Type B pancreatic cell (in vitro differentiated cells): ENCODE measurements around the gene DNAJB9. TPM values are rescaled to one million over a fixed set of nuclear protein-coding genes. Genes with fewer than 3 reads are reported as not detected.
"Not testable (repeated sequence)": the region's sequence is repeated elsewhere in the genome, so short reads cannot be mapped to it uniquely, and the experiment has no call there.

Experiments used
- DNase-seq: peaks from one replicate; pipeline ENCODE4 v3.0.0; 2021; ENCODE audit warnings: mixed read lengths; ENCODE audit not compliant: unreplicated experiment; ENCODE audit errors: extremely low spot score
- H3K27ac Mint-ChIP-seq: 2 replicates; pipeline ENCODE4 v1.8.0; 2021; ENCODE audit warnings: mild to moderate bottlenecking, mixed read lengths
- H3K27me3 Mint-ChIP-seq: 2 replicates; pipeline ENCODE4 v1.8.0; 2021; ENCODE audit warnings: mixed read lengths
- H3K36me3 Mint-ChIP-seq: 2 replicates; pipeline ENCODE4 v1.8.0; 2021; ENCODE audit warnings: mixed read lengths
- H3K4me1 Mint-ChIP-seq: one replicate; pipeline ENCODE4 v1.8.0; 2021; ENCODE audit warnings: mixed read lengths; ENCODE audit not compliant: unreplicated experiment
- H3K4me3 Mint-ChIP-seq: 2 replicates; pipeline ENCODE4 v1.8.0; 2021; ENCODE audit warnings: mild to moderate bottlenecking, mixed read lengths
- H3K9me3 Mint-ChIP-seq: 2 replicates; pipeline ENCODE4 v1.8.0; 2021; ENCODE audit warnings: mixed read lengths
- CTCF ChIP-seq: fragments of 200-600 bp; sonication (generic); conservative IDR thresholded peaks from 2 replicates; pipeline ENCODE4 v1.5.0; 2021; ENCODE audit warnings: antibody characterized with exemption, mild to moderate bottlenecking
- total RNA-seq: library from RNA; stranded (reverse); gene quantifications from 2 replicates; pipeline ENCODE4 v1.2.1, GENCODE V29; 2021; ENCODE audit warnings: low replicate concordance

Gene DNAJB9
- total RNA-seq, 1 donor from 2014 or later = 21.5 TPM

DNA sequence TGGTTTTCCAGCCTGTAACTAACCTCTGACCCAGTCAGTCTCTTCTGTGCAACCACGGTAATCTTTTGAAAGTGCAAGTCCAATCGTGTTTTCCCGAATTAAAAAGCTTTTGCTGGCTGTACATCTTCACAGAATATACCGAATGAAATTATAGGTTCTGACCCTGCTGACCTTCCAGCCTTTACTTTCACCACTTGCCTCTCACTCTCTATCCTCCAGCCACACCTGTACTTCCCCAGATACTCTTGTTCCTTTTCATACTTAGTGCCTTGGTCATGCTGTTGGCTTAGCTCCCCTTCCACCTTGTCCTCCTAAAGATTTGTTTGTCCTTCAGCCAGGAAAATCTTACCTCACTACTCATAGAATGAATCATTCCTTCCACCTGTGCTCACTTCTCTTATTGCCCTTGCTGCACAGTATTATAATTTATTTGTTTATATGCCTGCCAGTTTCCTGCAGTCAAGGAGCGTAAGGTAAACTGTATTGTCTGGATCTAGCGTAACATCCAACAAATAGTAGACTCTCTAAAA is 41.4 kb upstream of the DNAJB9 start:
- Mint-ChIP-seq H3K4me3 (peak overlapping the region; percentile 60), H3K27ac (peak overlapping the region; percentile 71)

DNA sequence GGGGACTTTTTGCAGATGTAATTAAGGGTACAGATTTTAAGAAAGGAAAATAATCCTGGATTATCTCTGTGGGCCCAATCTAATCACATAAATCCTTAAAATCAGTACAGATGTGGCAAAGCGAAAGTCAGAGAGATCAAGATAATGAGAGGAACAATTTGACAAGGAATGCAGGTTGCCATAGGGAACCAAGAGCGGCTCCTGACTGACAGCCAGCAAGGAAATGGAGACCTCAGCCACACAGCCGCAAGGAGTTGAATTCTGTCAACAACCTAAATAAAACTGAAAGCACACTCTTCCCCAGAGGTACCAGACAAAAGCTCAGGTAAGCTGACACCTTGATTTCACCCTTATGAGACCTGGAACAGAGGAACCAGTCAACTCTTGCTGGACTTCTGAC is 40.3 kb upstream of the DNAJB9 start:
- no peak for TF ChIP-seq CTCF
- H3K4me1 Mint-ChIP-seq = peaks cover 8% of the 10 kb centered on the region

More for the DNA sequence above, 41.4 kb upstream of the DNAJB9 start:
- Mint-ChIP-seq H3K36me3 (no peaks in the 10 kb centered on the region), H3K9me3 (no peaks in the 10 kb centered on the region), H3K27me3 (no peaks in the 10 kb centered on the region), H3K4me1 (peaks cover 18% of the 10 kb centered on the region)
- TF ChIP-seq CTCF = no peak
- no peak for DNase-seq

GRCh38 chr7:108533712-108534111 is 36.0 kb upstream of the DNAJB9 start:
- no peak overlapping the region for H3K27ac Mint-ChIP-seq
- no peak overlapping the region for H3K4me3 Mint-ChIP-seq
- TF ChIP-seq CTCF = no peak
- no peaks in the 10 kb centered on the region for H3K9me3 Mint-ChIP-seq
- H3K36me3 Mint-ChIP-seq = no peaks in the 10 kb centered on the region
- no peaks in the 10 kb centered on the region for H3K4me1 Mint-ChIP-seq
- DNase-seq = no peak
- peaks cover 3% of the 10 kb centered on the region for H3K27me3 Mint-ChIP-seq

More for the DNA sequence above, 40.3 kb upstream of the DNAJB9 start:
- Mint-ChIP-seq H3K36me3 (no peaks in the 10 kb centered on the region), H3K4me3 (no peak overlapping the region), H3K27ac (peak overlapping the region; percentile 63), H3K9me3 (no peaks in the 10 kb centered on the region), H3K27me3 (no peaks in the 10 kb centered on the region)
- DNase-seq = no peak

DNA sequence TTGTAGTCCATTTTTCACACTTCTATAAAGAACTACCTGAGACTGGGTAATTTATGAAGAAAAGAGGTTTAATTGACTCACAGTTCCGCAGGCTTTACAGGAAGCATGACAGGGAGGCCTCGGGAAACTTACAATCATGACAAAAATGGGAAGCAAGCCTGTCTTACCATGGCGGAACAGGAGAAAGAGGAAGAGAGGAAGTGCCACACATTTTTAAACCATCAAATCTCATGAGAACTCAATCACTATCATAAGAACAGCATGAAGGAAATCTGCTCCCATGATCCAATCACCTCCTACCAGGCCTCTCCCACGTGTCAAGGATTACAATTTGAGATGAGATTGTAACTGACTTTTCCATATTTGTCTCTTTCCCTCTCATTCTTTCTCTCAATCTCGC is 34.4 kb upstream of the DNAJB9 start:
- H3K4me3 Mint-ChIP-seq = no peak overlapping the region
- no peak overlapping the region for H3K27ac Mint-ChIP-seq
- no peaks in the 10 kb centered on the region for H3K36me3 Mint-ChIP-seq
- H3K27me3 Mint-ChIP-seq = peaks cover 3% of the 10 kb centered on the region
- H3K9me3 Mint-ChIP-seq = no peaks in the 10 kb centered on the region
- no peak for TF ChIP-seq CTCF
- H3K4me1 Mint-ChIP-seq = no peaks in the 10 kb centered on the region
- DNase-seq = no peak

- Mint-ChIP-seq H3K27ac (no peak overlapping the region), H3K9me3 (no peaks in the 10 kb centered on the region), H3K27me3 (peaks cover 3% of the 10 kb centered on the region), H3K4me3 (no peak overlapping the region), H3K36me3 (no peaks in the 10 kb centered on the region), H3K4me1 (no peaks in the 10 kb centered on the region)
- no peak for DNase-seq
- TF ChIP-seq CTCF = no peak
Observed at GRCh38 chr7:108535744-108536143, 33.9 kb upstream of the DNAJB9 start.

- Mint-ChIP-seq H3K36me3 (no peaks in the 10 kb centered on the region), H3K27ac (no peak overlapping the region), H3K27me3 (peaks cover 3% of the 10 kb centered on the region), H3K9me3 (no peaks in the 10 kb centered on the region), H3K4me3 (no peak overlapping the region), H3K4me1 (no peaks in the 10 kb centered on the region)
- DNase-seq = no peak
- TF ChIP-seq CTCF = no peak
Observed at GRCh38 chr7:108537229-108537628, 32.4 kb upstream of the DNAJB9 start.

GRCh38 chr7:108538236-108538635 is 31.4 kb upstream of the DNAJB9 start:
- not testable (repeated sequence) for H3K27ac Mint-ChIP-seq, DNase-seq, H3K36me3 Mint-ChIP-seq, H3K4me3 Mint-ChIP-seq, H3K4me1 Mint-ChIP-seq, H3K9me3 Mint-ChIP-seq, H3K27me3 Mint-ChIP-seq

DNA sequence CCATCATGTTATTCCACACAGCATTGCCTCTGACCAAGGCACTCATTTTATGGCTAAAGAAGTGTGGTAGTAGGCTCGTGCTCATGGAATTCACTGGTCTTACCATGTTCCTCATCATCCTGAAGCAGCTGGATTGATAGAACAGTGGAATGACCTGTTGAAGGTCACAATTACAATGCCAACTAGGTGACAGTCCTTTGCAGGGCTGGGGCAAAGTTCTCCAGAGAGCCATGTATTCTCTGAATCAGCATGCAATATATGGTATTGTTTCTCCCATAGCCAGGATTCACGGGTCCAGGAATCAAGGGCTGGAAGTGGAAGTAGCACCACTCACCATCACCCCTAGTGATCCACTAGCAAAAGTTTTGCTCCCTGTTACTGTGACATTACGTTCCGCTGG is 31.0 kb upstream of the DNAJB9 start:
- not testable (repeated sequence) for H3K27me3 Mint-ChIP-seq, H3K36me3 Mint-ChIP-seq, H3K9me3 Mint-ChIP-seq, H3K4me1 Mint-ChIP-seq, H3K4me3 Mint-ChIP-seq, H3K27ac Mint-ChIP-seq, DNase-seq
